ENCODE data around the gene ERGIC3.
A peak's percentile ranks its signal among the peaks of the same experiment; 100 is the strongest.
"Not testable (repeated sequence)": the region's sequence is repeated elsewhere in the genome, so short reads cannot be mapped to it uniquely, and the experiment has no call there.

ERGIC3 gene

DNA sequence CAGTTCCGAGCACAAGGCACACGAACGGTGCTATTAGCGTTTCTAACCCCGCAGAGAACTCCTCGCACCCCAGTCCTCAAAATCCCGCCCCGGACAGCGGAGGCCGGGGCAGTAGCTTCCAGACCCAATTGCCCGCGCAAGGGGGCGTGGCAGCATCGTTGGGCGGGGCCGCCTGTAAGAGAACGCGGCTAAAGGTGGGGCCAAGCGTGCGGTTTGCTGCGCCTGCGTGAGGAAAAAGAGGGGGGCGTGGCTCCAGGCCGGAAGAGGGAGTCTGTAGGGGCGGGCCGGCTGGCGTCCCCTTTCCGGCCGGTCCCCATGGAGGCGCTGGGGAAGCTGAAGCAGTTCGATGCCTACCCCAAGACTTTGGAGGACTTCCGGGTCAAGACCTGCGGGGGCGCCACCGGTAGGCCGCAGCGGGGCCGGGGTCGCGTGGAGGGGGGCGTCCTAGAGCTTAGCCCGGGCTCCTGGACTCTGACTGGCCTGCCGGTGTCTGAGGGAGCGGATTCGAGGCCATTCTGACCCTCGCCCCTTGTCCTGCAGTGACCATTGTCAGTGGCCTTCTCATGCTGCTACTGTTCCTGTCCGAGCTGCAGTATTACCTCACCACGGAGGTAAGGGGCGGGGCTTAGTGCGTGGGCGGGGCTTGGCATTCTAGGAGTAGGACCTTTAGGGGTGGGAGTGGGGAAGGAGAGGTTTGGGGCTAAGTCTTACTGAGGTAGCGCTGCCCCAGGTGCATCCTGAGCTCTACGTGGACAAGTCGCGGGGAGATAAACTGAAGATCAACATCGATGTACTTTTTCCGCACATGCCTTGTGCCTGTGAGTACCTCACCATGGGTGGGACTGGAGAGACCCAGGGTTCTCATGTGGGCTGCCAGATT is at the start of gene ERGIC3:
ERGIC3 (plus strand) TSS at position 296 of the 880 bp plus-strand sequence; CDS start at position 316, 20 bp downstream.
- peak; percentile 97 for DNase-seq (ENCODE audit: low read depth)

DNA sequence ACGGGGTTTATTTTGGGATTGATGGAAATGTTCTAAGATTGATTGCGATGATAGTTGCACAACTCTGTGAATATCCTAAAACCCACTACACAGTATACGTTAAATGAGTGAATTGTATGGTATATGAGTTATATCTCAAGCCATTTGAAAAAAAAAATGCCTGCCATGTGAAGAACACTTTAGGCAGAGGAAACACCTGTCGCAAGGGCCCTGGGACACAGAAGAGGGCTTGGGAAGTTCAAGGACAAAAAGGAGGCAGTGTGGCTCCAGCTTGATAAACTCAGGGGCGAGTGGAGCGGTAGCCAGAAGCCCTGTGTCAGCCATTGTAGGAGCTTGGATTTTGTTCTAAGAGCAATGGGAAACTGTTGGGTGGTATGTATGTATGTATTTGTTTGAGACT is 49.5 kb upstream of the ERGIC3 start:
- no peak for DNase-seq (ENCODE audit: low read depth)

GRCh38 chr20:35496481-35496880 is 45.4 kb upstream of the ERGIC3 start:
- DNase-seq (ENCODE audit: low read depth) = no peak

DNA sequence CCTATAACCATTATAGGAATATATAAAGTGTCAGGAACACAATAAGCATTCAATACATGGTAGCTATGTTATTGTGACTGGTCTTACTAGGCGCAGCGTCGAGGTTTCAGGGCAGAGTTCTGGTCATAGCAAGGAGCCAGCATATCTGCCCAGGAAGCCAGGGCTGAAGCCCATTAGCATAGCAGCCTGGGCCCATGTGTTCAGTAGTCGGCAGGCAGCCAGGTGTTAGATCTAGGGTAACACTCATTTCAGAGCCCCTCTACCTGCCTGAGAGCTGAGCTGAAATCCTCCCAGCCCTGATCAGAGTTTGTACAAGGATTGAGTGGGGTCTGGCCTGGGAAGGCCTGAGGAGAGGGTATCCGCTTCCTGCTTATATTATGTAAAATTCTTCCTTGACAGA is 44.6 kb upstream of the ERGIC3 start:
- no peak for DNase-seq (ENCODE audit: low read depth)

GRCh38 chr20:35497780-35498189 is 44.1 kb upstream of the ERGIC3 start:
- no peak for DNase-seq (ENCODE audit: low read depth)

DNA sequence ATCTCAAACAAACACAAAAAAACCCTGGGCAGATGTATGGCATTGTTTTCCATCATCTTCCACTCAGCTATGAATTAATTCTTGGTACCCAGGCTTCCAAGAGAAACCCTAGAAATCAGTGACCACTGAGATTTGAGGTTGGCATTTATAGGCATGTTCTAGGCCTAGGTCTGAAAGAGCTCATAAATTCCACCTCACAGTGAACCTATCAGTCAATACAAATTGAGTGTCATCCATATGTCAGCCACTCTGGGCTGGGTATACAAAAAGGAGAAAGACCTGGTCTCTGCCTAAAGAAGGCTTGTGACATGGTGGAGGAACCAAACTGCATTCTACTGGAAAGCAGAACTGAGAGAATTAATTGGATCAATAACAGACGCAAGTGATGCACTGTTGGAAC is 42.6 kb upstream of the ERGIC3 start:
- DNase-seq (ENCODE audit: low read depth) = no peak

DNA sequence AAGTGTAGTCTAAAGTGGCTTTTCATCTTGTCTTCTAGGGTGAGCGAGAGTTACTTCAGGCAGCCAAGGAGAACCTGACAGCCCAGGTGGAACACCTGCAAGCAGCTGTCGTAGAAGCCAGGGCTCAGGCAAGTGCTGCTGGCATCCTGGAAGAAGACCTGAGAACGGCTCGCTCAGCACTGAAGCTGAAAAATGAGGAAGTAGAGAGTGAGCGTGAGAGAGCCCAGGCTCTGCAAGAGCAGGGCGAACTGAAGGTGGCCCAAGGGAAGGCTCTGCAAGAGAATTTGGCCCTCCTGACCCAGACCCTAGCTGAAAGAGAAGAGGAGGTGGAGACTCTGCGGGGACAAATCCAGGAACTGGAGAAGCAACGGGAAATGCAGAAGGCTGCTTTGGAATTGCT is 39.5 kb upstream of the ERGIC3 start:
- no peak for DNase-seq (ENCODE audit: low read depth)

DNA sequence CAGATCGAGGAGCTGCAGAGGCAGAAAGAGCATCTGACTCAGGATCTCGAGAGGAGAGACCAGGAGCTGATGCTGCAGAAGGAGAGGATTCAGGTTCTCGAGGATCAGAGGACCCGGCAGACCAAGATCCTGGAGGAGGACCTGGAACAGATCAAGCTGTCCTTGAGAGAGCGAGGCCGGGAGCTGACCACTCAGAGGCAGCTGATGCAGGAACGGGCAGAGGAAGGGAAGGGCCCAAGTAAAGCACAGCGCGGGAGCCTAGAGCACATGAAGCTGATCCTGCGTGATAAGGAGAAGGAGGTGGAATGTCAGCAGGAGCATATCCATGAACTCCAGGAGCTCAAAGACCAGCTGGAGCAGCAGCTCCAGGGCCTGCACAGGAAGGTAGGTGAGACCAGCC is 38.6 kb upstream of the ERGIC3 start:
- no peak for DNase-seq (ENCODE audit: low read depth)

DNA sequence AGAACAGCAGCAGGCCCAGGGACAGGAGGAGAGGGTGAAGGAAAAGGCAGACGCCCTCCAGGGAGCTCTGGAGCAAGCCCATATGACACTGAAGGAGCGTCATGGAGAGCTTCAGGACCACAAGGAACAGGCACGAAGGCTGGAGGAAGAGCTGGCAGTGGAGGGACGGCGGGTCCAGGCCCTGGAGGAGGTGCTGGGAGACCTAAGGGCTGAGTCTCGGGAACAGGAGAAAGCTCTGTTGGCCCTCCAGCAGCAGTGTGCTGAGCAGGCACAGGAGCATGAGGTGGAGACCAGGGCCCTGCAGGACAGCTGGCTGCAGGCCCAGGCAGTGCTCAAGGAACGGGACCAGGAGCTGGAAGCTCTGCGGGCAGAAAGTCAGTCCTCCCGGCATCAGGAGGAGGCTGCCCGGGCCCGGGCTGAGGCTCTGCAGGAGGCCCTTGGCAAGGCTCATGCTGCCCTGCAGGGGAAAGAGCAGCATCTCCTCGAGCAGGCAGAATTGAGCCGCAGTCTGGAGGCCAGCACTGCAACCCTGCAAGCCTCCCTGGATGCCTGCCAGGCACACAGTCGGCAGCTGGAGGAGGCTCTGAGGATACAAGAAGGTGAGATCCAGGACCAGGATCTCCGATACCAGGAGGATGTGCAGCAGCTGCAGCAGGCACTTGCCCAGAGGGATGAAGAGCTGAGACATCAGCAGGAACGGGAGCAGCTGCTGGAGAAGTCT is 37.9 kb upstream of the ERGIC3 start:
- no peak for DNase-seq (ENCODE audit: low read depth)

DNA sequence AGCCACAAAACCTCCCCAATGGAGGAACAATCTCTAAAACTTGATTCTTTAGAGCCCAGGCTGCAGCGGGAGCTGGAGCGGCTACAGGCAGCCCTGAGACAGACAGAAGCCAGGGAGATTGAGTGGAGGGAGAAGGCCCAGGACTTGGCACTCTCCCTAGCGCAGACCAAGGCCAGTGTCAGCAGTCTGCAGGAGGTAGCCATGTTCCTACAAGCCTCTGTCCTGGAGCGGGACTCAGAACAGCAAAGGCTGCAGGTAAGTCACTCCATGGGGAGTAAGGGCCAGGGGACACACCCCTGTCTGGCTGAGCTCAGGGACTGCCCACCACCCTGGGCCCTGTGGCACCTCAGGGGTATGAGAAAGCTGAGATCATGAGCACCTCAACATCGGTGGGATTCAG is 37.1 kb upstream of the ERGIC3 start:
- no peak for DNase-seq (ENCODE audit: low read depth)

GRCh38 chr20:35506179-35506578 is 35.7 kb upstream of the ERGIC3 start:
- DNase-seq (ENCODE audit: low read depth) = no peak

DNA sequence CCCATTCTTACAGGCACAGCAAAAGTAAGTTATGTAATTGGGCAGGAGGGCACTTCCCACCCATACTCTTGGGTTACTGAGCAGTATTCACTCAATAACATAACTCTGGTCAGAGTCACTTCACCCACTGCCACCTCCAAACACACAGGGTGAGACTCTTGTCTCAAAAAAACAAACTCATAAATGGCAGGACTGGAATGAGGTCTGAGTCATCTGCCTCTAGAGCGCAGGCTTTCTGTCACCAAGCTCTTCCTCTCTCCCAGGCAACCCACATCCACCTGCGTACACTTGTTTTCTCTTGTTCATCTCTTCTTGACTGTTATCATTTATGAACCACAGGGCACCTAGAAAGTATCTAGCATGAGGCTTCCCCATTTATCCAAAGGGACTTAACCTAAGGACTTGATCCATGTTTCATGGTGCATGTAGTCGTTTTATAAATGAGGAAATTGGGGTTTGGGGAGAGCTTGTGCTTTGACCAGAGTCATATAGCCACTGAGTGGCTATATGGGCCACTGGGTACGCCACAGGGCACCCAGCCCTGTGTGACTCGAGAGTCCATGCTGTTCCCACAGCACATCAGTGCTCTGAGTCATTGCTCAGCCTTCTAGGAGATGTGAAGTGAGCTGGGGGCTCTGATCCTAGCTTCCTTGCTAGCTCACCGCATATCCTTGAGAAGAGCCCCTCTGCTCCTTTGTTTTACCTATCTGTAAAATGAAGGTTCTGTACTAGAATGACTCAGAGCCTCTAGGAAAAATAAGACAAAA is 34.8 kb upstream of the ERGIC3 start:
- peak; percentile 78 for DNase-seq (ENCODE audit: low read depth)

DNA sequence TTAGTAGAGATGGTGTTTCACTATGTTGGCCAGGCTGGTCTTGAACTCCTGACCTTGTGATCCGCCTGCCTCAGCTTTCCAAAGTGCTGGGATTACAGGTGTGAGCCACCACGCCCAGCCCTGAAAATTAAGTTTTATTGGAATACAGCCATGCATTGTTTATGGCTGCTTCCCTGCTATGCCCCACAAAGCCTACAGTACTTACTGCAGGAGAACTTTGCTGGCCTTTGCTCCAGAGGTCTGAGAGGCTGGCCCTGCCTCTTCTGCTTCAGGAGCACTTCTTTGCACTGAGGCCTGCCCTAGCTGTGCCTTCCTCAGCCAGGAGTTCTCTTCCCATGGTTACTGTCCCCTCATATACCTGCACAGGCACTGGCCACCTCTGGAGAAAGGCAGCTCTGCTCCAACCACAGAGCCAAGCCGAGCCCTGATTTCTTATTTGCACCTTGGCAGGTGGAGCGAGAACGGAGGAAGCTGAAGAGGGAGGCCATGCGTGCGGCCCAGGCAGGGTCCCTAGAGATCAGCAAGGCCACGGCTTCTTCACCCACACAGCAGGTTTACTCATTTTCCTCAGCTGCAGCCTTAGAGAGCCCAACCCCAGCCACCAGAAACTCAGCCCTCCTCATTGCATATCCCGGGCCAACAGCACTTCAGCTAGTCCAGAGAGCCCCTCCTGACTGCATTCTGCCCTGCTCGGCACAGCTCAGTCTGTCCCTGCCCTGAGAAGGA is 33.2 kb upstream of the ERGIC3 start:
- DNase-seq (ENCODE audit: low read depth) = no peak

GRCh38 chr20:35510951-35511735 is 30.7 kb upstream of the ERGIC3 start:
- no peak for DNase-seq (ENCODE audit: low read depth)

DNA sequence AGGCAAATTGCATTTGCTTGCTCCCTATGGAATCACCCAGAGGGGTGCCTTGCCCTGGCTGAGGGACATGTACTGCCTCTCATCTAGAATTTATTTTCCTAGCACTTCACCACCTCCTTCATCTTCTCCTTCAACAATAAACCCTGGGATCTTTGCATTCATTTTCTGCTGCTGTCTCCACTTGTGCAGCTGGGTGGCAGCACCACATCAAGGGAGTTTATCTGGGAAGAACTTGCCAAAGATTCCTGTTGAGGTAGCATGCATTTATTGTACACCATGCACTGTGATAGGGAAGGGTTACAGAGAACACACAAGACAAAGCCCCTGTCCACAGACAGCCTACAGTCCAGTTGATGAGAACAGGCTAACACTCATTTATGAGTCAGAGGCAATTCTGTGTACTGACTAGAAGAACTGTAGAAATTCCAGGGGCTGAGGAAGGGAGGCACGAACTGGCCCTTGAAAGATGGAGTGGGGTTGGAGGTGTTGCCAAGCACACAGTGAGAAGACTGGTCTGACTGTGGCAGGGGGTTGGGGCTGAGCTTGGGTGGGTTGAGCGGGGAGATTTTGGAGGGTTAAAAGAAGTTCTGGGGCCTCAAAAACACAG is 30.0 kb upstream of the ERGIC3 start:
- DNase-seq (ENCODE audit: low read depth) = peak; percentile 57

- no peak for DNase-seq (ENCODE audit: low read depth)
These were observed 27.4 kb upstream of the ERGIC3 start for GRCh38 chr20:35514371-35514932.

- DNase-seq (ENCODE audit: low read depth) = no peak
These were observed 26.5 kb upstream of the ERGIC3 start for GRCh38 chr20:35515341-35515740.

GRCh38 chr20:35515949-35516645 is 25.8 kb upstream of the ERGIC3 start:
- peak; percentile 86 for DNase-seq (ENCODE audit: low read depth)

GRCh38 chr20:35517125-35517524 is 24.8 kb upstream of the ERGIC3 start:
- DNase-seq (ENCODE audit: low read depth) = no peak

DNA sequence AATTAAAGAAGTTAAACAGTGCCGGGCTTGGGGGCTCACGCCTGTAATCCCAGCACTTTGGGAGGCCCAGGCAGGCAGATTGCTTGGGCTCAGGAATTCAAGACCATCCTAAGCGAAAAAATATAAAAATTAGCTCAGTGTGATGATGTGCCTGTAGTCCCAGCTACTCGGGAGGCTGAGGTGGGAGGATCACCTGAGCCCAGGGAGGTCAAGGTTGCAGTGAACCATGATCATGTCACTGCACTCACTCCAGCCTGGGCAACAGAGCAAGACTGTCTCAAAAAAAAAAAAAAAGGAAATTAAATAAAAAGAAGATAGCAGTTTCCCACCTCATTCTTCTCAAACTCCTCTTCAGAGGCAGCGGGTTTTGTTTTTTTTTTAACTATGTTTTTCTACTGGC is 24.1 kb upstream of the ERGIC3 start:
- not testable (repeated sequence) for DNase-seq (ENCODE audit: low read depth)
